ENCODE results near the gene GMCL2. TPM values are rescaled to one million over a fixed set of nuclear protein-coding genes. Genes with fewer than 3 reads are reported as not detected.

Gene GMCL2
- total RNA-seq, 4 donors from 2014 or later: not detected

GRCh38 chr5:178150977-178151734 is 36.0 kb downstream of the GMCL2 start:
- DNase-seq (ENCODE audit: extremely low spot score): no peak
- 65% methylated on average over 11 of the region's 11 CpGs for WGBS
- no peak for TF ChIP-seq CTCF (IDR thresholded peaks at IDR 0.05)
- no peak for TF ChIP-seq POLR2AphosphoS5 (IDR thresholded peaks at IDR 0.05)
- TF ChIP-seq POLR2A (IDR thresholded peaks at IDR 0.05; ENCODE audit: low read depth): no peak
- TF ChIP-seq EP300 (IDR thresholded peaks at IDR 0.05): no peak
- Histone ChIP-seq H3K27me3 (no peaks in the 10 kb centered on the region), H3K4me1 (peaks cover 16 to 35% (median 30%) of the 10 kb centered on the region in 4 donors), H3K9me3 (no peaks in the 10 kb centered on the region), H3K36me3 (peaks cover 44 to 57% (median 52%) of the 10 kb centered on the region in 4 donors), H3K27ac (replicated peaks in 1 of 4) (peak overlapping the region in 2 of 4 donors; percentile 10 to 40), H3K4me3 (no peak overlapping the region)
- intact Hi-C loops (cut with DNase I): loop anchor here (5.0 to 10.0 kb wide), 2 partner anchors 51 to 546 kb away; partner anchors contain the start of genes B4GALT7 and HNRNPAB

- intact Hi-C loops (cut with DNase I): no loop called here
- TF ChIP-seq CTCF (IDR thresholded peaks at IDR 0.05): no peak
- no peak for TF ChIP-seq POLR2A (IDR thresholded peaks at IDR 0.05; ENCODE audit: low read depth)
- no peak for TF ChIP-seq POLR2AphosphoS5 (IDR thresholded peaks at IDR 0.05)
- TF ChIP-seq EP300 (IDR thresholded peaks at IDR 0.05): no peak
- 75% methylated on average over 6 of the region's 11 CpGs for WGBS
- H3K27me3 ChIP-seq: no peaks in the 10 kb centered on the region
- H3K4me1 ChIP-seq: peaks cover 16 to 33% (median 28%) of the 10 kb centered on the region in 4 donors
- H3K36me3 ChIP-seq: peaks cover 50 to 74% (median 69%) of the 10 kb centered on the region in 4 donors
- no peak for DNase-seq (ENCODE audit: extremely low spot score)
- H3K9me3 ChIP-seq: no peaks in the 10 kb centered on the region
- H3K27ac ChIP-seq (replicated peaks in 1 of 4): no peak overlapping the region
- H3K4me3 ChIP-seq: no peak overlapping the region
Observed at GRCh38 chr5:178149199-178149932, 37.8 kb downstream of the GMCL2 start.

- WGBS: 84% methylated on average over 12 of the region's 15 CpGs
- H3K27ac ChIP-seq (replicated peaks in 1 of 4): no peak overlapping the region
- intact Hi-C loops (cut with DNase I): no loop called here
Observed at GRCh38 chr5:178147406-178147805, 39.8 kb downstream of the GMCL2 start.

More at GRCh38 chr5:178147406-178147805, 39.8 kb downstream of the GMCL2 start:
- Histone ChIP-seq H3K36me3 (peaks cover 64 to 93% (median 89%) of the 10 kb centered on the region in 4 donors), H3K4me1 (peaks cover 8 to 37% (median 31%) of the 10 kb centered on the region in 4 donors), H3K4me3 (no peak overlapping the region), H3K9me3 (no peaks in the 10 kb centered on the region), H3K27me3 (no peaks in the 10 kb centered on the region)
- DNase-seq (ENCODE audit: extremely low spot score): no peak
- TF ChIP-seq POLR2A (IDR thresholded peaks at IDR 0.05; ENCODE audit: low read depth): no peak
- no peak for TF ChIP-seq EP300 (IDR thresholded peaks at IDR 0.05)
- TF ChIP-seq CTCF (IDR thresholded peaks at IDR 0.05): no peak
- no peak for TF ChIP-seq POLR2AphosphoS5 (IDR thresholded peaks at IDR 0.05)
